HFF-Myc (cell line): ENCODE data around the gene SOD2.
A peak's percentile ranks its signal among the peaks of the same experiment; 100 is the strongest.
"Not testable (repeated sequence)": the region's sequence is repeated elsewhere in the genome, so short reads cannot be mapped to it uniquely, and the experiment has no call there.

Experiments
- DNase-seq: peaks from one replicate; pipeline ENCODE4 v3.0.0-alpha.2; 2011; ENCODE audit warnings: low read depth; ENCODE audit errors: extremely low read depth
- H3K4me3 ChIP-seq: replicated peaks from 2 replicates; pipeline ENCODE4 v1.5.1; 2011; ENCODE audit warnings: low read depth, mild to moderate bottlenecking, control low read depth, low read length
- TF ChIP-seq, protein P1 (sequence below): IDR thresholded peaks from 2 replicates; pipeline ENCODE4 v1.5.1; 2012; ENCODE audit warnings: mild to moderate bottlenecking, low read depth, low read length, control low read depth; ENCODE audit errors: missing control alignments

SOD2 gene

DNA sequence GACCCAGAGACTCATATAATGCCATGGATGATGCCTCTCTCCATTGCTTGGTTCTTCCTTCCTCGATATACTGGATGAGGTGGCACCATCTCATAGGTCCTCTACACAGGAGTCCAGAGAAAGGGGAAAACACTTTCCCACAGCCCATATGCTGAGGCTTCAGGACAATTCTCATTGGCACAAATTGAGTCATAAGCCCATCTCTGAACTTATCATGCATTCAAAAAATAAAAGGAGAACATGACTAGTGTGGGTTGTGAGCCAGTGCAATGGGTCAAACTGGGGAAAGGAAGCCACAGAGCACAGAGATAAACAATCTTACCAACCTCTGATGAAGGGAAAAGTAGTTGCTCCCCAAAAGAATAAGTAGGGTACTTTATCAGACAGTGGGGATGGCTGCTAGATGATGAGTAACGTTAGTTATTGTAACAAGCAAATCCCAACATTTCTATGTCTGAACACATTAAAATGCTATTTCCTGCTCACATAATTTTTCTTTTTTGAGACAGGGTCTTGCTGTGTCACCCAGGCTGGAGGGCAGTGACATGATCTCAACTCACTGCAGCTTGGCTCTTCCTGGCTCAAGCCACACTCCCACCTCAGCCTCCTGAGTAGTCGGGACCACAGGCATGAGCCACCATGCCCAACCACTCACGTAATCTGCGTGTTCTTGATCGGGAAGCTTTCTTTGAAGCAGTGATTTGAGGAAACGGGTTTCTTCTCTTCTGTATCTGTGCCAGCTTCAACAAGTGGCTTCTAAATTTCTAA lies 27.0 kb downstream of the SOD2 start:
- H3K4me3 ChIP-seq = no peak overlapping the region
- no peak for DNase-seq
- TF ChIP-seq, protein P1, sequence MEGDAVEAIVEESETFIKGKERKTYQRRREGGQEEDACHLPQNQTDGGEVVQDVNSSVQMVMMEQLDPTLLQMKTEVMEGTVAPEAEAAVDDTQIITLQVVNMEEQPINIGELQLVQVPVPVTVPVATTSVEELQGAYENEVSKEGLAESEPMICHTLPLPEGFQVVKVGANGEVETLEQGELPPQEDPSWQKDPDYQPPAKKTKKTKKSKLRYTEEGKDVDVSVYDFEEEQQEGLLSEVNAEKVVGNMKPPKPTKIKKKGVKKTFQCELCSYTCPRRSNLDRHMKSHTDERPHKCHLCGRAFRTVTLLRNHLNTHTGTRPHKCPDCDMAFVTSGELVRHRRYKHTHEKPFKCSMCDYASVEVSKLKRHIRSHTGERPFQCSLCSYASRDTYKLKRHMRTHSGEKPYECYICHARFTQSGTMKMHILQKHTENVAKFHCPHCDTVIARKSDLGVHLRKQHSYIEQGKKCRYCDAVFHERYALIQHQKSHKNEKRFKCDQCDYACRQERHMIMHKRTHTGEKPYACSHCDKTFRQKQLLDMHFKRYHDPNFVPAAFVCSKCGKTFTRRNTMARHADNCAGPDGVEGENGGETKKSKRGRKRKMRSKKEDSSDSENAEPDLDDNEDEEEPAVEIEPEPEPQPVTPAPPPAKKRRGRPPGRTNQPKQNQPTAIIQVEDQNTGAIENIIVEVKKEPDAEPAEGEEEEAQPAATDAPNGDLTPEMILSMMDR = no peak

DNA sequence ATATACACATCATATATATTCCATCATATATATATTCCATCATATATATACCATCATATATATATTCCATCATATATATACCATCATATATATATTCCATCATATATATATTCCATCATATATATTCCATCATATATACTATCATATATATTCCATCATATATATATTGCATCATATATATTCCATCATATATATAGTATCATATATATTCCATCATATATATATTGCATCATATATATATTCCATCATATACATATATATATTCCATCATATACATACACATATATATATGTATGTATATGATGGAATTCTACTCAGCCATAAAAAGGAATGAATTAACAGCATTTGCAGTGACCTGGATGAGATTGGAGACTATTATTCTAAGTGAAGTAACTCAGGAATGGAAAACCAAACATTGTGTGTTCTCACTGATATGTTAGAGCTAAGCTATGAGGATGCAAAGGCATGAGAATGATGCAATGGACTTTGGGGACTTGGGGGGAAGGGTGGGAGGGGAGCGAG lies 29.6 kb downstream of the SOD2 start:
- not testable (repeated sequence) for H3K4me3 ChIP-seq, DNase-seq

DNA sequence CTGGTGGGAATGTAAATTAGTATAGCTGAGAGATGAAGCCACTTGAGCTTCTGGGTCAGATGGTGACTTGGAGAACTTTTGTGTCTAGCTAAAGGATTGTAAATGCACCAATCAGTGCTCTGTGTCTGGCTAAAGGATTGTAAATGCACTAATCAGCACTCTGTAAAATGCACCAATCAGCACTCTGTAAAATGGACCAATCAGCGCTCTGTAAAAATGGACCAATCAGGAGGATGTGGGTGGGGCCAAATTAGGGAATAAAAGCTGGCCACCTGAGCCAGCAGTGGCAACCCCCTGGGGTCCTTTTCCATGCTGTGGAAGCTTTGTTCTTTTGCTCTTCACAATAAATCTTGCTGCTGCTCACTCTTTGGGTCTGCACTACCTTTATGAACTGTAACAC lies 31.1 kb downstream of the SOD2 start:
- not testable (repeated sequence) for DNase-seq, H3K4me3 ChIP-seq

DNA sequence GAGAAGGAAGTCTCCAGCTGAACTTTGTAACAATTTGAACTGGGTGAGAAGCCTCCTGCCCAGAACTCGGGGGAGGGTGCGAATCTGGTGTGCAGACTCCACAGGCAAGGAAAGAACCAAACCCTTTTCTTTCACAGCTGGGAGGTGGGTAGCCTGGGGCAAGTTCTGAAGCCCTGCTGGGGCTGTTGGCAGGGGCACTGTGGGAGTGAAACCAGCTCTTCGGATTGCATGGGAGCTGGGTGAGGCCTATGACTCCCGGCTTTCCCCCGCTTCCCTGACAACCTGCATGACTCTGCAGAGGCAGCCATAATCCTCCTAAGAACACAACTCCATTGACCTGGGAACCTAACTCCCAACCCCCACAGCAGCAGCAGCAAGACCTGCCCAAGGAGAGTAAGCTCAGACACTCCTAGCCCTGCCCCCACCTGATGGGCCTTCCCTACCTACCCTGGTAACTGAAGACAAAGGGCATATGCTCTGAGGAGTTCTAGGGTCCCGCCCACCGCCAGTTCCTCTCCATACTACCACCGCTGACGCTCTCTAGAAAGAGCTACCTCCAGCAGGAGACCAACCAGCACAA lies 37.5 kb downstream of the SOD2 start:
- DNase-seq = no peak
- H3K4me3 ChIP-seq = no peak overlapping the region
- TF ChIP-seq, protein P1 = no peak

DNA sequence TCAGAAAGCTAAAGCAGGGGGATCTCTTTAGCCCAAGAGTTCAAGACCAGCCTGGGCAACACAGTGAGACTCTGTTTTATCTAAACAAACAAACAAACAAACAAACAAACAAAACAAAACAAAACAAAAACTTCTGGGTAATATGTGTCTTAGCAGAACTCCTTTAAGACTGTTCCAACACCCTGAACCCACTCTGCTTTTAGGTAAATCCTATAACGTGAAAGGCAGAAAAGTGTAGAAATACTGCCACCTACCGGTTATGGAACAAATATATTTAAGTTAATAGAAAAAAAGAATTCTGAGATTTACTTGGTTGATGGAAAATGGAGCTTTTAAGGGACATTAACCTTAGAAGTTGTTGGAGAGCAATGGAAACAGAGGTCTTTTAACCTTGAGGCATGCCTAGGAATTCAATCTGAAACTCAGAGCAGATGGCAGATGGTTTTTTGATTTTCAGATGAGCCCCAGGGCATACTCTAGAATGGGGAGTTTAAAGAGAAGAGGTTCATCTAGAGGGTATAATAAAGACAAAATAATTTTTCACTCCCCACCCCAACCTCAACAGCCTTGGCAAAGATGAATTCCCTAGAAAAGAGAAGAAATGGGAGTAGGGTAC lies 38.5 kb downstream of the SOD2 start:
- DNase-seq = peak; percentile 39
- H3K4me3 ChIP-seq = no peak overlapping the region
- TF ChIP-seq, protein P1 = peak; percentile 18

DNA sequence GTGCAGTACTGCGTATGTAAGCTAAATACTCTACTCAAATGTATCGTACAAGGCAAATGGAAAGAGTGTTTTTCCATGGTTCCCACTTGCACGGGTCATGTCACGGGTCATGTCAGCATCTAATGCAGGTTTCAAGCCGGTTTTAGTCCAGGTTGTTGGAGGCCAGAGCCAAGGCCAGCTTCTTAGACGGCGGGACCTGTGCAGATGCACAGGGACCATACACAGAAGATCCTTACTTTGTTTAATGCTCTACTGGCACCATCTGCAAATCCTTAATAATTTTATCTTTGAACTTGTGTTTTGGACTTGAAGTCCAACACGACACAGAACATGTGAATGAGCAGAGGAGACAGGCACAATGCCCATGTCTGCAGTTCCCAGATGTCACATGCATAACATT lies 42.7 kb downstream of the SOD2 start:
- no peak for DNase-seq
- TF ChIP-seq, protein P1 = no peak
- no peak overlapping the region for H3K4me3 ChIP-seq

DNA sequence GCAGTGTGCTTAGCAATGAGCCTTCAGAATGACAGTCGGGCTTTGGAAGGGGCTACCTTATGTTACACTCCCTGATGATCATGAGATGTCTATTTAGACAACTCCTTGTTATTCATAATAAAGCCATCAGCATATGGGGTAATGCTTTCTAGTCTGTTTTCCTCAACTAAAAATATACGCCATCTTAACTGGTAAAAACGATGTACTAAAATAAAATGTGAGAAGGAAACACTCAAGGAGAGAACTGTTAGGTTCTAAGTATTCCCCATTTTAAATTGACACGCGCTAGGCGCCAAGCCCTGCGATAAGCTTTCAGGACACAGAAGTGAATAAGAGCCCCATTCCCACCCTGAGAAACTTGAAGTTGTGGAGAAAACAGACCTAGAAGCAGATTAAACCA lies 43.6 kb downstream of the SOD2 start:
- no peak overlapping the region for H3K4me3 ChIP-seq
- TF ChIP-seq, protein P1 = no peak

More for the DNA sequence above, 43.6 kb downstream of the SOD2 start:
- DNase-seq = no peak
